ENCODE results near the gene PPFIBP1.

The PPFIBP1 gene

DNA sequence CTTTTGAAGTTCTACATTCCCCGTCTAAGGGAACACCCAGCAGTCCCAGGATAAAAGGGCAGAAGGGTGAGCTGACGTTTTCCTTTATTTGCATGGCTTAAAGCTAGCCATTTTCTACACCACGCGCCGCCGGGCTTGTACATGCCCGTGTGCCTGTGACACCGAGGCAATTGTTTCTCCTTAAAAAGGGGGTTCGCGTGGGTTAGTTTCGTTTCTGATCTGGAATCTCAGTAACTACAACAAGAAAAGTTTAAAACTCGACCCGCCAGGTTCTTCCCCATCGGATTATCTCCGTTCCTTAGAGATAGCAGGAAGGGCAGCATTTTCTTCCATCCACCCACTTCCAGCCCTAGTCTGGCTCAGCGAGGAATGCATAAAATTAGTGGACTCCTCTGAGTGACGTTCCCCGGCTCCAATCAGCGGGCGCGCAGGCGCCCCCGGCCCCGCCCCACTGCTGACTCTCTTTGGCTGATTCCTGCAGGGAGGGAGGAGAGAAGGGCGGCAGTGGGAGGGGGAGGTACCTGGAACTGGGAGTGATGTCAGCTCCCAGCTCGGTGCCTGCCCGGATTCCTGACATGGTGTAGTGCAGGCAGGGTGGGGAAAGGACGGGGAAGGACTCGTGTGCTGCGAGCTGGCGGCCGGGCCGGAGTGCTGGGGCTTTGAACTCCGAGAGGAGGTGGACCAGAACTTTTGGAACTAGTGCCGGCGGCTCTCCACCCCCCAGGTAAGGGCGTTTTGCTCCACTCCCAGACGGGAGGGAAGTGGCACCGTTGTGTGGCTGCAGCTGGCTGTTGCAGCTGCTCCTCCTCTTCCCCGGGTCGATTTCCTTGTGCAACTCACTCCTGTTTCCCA is at the start of gene PPFIBP1:
TSS of gene PPFIBP1 (plus strand) at position 565 of the 852 bp plus-strand sequence. CDS start 109,191 bp downstream, outside the sequence.
- DNase-seq: peak; percentile 97

DNA sequence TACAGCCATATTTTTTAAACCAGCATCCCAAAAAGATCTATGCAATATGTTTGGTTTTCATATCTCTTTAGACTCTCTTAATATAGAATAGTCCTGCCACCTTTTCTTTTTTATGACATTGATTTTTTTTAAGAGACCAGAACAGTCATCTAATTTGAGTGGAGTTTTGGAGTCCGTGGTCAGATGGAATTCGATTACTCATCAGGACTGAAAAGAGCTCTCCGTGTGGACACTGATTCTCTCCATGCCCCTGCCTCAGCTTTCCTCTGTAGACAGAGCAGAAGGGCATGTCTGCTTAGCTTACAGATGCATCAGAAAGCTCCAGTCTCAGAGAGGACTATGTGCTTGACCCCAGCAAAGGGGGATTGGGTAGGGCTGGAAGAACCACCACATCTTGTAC is 49.7 kb upstream of the PPFIBP1 start:
- DNase-seq: no peak

DNA sequence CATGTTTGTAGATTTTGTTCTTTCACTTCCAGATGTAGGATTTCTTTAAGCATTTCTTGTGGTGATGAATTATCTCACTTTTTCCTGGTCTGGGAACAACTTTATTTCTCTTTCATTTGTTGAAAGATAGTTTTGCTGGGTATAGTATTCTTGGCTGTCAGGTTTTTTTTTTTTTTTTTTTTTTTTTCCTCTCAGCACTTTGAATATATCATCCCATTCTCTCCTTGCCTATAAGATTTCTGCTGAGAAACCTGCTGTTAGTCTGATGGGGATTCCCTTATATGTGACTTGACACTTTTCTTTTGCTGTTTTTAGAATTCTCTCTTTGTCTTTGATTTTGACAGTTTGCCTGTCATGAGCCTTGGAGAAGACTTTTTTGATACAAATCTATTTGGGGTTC is 47.0 kb upstream of the PPFIBP1 start:
- DNase-seq: no peak

- DNase-seq: no peak
Observed at GRCh38 chr12:27478949-27479348, 45.1 kb upstream of the PPFIBP1 start.

DNA sequence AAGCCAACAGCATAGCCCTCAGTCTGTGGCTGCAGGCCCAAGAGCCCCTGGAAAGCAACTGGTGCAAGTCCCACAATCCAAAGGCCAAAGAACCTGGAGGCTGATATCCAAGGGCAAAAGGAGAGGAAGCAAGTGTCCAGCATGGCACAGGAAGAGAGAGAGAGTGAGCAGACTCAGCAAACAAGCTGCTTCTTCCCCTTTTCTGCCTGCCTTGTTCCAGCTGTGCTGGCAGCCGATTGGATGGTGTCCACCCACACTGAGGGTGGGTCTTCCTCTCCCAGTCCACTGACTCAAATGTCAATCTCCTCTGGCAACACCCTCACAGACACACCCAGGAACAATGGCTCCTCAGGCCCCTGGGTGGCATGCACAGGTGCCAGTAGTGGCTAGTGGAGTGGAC is 44.0 kb upstream of the PPFIBP1 start:
- no peak for DNase-seq

- DNase-seq: no peak
Observed at GRCh38 chr12:27486961-27487360, 37.0 kb upstream of the PPFIBP1 start.

DNA sequence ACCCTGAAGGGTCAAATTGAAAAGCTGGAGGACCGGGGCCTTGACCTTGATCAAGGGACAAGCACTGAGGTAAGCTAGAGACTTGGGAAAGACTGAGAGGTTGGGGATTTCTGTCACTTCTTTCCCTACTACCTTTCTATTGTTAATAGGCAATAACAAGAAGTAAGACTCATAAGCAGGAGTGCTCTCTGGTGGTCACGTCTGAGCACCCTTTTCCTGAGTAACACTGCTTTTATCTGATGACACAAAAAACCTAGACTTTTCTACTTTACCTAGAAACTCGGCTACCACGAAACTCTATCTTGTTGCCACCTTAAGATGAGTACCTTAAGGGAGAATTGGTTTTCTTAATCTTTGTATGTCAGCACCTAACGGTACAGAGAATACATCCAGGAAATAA is 35.5 kb upstream of the PPFIBP1 start:
- no peak for DNase-seq

- DNase-seq: no peak
Observed at GRCh38 chr12:27491226-27491625, 32.8 kb upstream of the PPFIBP1 start.

- no peak for DNase-seq
Observed at GRCh38 chr12:27493260-27493940, 30.6 kb upstream of the PPFIBP1 start.

DNA sequence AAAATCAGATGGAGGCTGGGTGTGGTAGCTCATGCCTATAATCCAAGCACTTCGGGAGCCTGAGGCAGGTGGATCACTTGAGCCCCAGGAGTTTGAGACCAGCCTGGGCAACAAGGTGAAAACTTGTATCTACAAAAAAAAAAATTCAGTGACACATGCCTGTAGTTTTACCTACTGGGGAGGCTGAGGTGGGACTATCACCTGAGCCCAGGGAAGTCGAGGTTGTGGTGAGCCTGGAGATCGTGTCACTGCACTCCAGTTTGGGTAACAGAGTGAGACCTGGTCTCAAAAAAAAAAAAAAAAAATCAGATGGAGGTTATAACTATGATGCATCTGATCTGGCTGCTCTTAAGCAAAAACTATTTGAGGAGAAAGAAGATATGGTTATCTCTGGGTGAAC is 26.6 kb upstream of the PPFIBP1 start:
- DNase-seq: no peak

DNA sequence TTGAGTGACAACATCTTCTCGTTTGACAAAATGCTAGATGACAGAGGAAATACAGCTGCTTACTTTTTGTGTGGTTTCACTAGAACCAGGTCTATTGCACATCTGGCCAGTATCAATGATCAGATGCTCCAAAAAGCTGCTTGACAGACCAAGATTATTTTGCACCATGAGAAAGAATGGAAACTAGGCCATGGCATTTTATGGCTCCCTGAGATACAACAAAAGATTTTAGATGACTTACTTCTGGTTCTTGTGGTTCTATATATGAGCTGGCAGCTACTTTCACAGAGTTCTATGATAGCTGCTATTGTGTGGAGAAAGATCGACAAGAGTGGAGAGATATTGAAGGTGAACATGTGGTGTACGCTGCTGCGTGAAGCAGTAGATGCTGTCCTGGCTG is 25.9 kb upstream of the PPFIBP1 start:
- no peak for DNase-seq

- no peak for DNase-seq
Observed at GRCh38 chr12:27498761-27499160, 25.2 kb upstream of the PPFIBP1 start.

DNA sequence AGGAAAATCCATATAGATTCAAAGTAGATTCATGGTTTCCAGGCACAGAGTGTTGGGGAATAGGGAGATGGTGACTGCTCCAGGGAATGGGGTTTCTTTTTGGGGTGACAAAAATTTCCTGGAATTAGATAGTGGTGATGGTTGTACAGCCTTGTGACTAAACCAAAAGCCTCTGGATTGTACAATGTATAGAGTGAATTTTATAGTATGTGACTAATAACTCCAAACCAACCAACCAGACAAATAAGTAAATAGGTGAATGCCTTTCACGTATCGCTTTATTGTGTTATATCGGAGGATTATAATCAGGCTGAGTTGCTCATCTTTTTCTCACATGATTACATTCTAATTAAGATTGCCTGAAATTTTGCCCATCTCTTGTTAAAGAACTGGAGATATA is 24.6 kb upstream of the PPFIBP1 start:
- DNase-seq: no peak

GRCh38 chr12:27500546-27500945 is 23.5 kb upstream of the PPFIBP1 start:
- DNase-seq: no peak

DNA sequence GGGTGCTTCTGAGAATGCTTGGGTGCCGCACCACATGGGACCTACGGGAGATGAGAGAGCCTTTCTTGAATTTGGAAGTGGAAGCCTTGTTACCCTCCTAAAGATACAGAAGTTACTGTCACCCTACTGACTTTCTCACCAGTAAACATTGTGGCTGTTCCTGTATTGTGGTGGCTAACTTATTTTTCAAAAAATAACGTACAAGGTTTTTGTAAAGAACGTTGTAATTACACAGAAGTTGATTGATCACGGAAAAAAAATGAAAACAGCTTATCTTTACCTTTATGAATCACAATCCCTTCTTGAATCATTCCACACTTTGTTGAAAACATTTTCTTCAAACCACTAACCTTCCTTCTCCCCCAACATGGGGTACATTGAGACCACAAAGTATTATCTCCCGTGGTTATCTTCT is 22.0 kb upstream of the PPFIBP1 start:
- DNase-seq: no peak

GRCh38 chr12:27504507-27504906 is 19.5 kb upstream of the PPFIBP1 start:
- DNase-seq: no peak

GRCh38 chr12:27505109-27505508 is 18.9 kb upstream of the PPFIBP1 start:
- no peak for DNase-seq

DNA sequence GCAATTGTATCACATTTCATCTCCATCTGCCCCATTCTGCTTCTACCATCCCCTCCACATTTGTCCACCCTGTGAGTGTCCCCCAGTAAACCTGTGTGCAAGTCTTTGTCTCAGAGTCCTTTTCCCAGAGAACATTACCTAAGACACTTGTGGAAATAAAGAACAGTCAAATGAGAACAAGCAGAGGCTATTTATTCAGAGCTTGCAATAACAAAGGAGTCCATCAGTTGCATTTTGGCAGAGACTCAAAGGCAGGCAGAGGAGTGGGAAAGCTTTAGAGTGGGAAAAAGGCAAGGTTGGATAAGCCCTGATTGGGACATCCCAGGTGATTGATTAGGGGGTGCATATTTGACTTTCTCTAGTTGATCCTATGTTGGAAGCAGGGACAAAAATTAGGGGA is 18.2 kb upstream of the PPFIBP1 start:
- no peak for DNase-seq

DNA sequence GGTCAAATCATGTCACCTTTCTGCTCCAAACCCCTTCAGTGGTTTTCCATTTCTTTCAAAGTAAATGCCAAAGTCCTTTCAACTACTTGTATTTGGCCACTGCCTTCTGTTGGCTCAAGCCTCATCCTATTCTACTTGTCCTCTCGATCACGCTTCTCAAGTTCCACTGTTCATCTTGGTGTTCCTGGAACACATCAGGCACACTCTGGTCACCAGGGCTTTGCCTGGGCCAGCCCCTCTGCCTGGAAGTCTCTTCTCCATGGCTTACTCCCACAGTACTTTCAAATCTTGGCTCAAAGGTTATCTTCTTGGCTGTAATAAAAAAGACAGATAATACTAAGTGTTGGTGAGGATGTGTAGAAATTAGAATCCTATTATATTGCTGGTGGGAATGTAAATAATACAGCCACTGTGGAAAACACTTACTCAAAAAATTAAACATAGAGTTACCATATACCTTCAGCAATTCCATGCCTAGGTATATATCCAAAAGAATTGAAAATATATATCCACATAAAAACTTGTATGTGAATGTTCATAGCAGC is 17.3 kb upstream of the PPFIBP1 start:
- DNase-seq: no peak

DNA sequence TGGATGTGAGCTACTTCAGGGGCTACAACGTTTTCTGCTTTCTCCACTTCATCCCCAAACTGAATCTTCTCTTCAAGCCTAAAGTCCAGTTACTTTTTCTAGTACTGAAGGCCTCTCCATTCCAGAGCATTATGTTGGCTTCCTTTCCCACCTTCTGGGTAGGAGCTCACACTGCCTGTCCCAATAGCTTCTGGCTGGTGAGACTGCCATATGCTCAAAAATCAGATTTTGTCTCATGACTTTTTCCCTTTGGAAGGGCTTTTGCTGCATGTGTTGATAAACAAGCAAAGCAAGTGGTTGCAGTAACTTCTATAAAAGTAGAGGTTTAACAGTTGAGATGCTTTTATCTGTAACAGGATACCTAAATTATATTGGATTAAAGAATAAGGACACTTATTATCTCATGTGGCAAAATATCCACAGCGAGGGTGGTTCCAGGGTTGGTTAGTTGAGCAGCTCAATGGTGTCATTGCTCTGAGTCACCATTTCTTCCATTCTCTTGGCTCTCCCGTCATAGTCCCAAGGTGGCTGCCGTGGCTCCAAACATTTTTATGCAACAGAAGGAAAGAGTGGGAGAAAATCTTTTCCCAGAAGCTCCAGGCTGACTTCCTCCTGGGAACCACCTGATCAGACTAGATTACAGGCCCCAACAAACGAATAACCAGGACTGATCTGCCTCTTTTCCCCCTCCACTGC is 15.1 kb upstream of the PPFIBP1 start:
- DNase-seq: no peak

GRCh38 chr12:27511031-27511722 is 12.8 kb upstream of the PPFIBP1 start:
- no peak for DNase-seq

DNA sequence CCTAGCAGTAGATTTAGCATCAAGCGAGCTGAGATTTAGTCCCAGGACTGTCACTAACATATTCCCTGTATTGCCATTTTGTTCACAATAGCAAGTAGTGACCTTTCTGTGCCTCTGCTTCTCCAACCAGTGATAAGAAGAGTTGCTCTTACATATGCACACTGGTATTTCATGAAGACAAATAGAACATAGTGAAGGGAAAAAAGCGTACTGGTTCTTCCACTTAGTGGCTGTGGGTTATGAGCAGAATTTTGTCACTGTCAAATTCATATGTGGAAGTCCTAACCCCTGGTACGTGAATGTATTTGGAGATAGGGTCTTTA is 12.3 kb upstream of the PPFIBP1 start:
- DNase-seq: no peak
